Measurements from ENCODE around the gene CTCFL.

The CTCFL gene

DNA sequence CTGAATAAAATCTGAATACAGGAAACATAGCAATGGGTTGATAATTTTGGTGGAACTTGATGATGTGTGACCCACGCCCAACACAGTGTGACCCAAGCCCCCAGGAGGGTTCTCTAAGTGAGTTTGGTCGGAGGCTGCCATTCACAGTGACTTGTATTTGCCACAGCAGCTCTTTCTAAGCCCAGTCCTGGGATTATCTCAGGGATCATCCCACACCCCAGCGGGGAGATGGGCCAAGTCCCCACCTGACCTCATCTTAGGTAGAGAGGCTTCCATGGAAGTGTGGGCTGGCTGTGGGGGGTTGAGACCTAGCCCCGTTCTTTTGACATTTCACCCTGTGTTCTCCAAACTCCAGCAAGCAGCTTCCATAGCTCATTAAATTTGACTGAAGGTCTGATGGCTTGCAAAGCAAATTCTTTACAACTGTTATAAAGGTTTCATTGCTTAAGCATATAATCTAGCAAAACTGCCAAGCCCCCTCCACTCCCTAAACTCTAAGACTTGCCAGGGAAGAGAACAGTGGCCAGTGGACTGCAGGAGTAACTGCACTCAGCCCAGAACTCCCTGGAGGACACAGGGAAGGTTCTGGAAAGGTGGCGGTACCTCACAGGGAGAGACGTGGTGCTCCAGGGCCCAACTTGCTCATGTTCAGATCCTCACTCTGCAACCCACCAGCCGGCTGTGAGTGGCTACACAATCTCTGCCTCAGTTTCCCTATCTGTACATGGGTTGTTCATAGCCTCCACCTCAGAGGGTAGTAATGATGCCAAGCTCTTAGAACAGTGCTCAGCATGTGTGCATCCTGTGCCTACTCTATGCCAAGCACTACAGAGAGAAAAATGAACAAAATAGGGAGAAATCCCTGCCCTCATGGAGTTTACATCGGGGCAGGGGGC lies 35.0 kb upstream of the CTCFL start:
- no peak for DNase-seq

GRCh38 chr20:57559289-57559634 lies 34.3 kb upstream of the CTCFL start:
- DNase-seq = no peak

- no peak for DNase-seq
Measured at GRCh38 chr20:57558614-57559288, 33.8 kb upstream of the CTCFL start.

DNA sequence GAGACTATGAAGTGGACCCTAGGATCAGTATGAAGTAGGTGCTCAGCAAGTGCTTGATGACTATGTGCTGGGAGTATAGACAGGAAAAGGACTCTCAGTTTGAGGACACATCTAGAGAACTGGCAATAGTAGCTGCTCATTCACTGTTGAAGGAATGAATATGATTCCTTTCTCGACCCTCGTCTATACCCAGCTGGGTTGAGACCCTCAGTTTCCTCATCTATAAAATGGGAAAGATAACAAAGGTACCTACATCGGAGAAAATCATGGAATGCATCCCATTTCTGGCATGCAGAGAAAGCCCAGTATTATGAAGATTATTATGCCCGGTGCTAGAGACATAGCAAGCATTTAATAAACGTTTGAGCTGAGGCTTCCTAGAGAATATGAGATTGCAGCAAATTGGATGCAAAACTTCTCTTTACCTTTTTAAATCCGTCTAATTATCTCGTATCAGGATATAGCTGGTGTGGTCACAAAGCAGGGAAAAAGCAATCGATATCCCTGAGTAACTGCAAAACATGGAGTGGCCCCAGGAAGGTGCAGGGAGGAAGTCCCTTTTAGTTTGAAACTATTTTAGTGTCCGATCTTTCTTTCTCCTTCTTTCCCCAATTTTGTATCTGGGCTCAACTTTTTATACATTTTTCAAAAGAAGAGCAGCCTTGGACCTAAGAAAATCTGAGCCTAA lies 33.1 kb upstream of the CTCFL start:
- no peak for DNase-seq

DNA sequence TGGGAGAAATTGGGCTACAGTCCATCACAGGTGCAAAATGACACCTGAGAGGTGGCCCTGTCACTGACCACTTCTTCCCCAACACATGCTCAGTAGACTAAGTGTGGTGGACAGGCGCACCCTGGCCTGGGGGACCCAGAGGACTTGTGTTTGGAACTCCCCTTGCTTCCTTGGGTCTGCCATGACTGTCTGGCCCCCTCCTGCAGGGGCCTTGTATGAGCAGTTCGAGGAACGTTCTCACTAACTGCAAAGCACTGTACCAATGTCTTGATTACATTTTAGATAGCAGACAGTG lies 32.0 kb upstream of the CTCFL start:
- no peak for DNase-seq

GRCh38 chr20:57555457-57556184 lies 30.7 kb upstream of the CTCFL start:
- no peak for DNase-seq

GRCh38 chr20:57553376-57554018 lies 28.6 kb upstream of the CTCFL start:
- no peak for DNase-seq

DNA sequence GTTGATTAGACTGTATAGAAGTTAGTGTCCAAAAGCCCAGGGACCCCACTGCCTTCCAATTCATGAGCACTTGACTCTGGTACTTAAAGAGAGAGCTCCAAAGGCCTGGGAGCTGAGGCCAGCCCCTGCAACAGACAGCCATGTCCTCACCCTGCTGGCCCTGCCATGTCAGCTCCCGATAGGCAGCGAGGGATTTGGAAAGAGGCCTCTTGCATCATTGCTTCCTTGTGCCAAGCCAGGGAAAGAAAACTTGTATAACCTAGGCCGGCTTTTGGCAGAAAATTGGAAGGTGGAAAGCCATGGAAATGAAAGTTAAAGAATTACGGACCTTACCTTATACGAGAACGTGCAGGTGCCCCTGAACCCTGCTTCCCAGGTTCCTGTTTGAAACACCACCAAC lies 27.5 kb upstream of the CTCFL start:
- DNase-seq = no peak

GRCh38 chr20:57548177-57549058 lies 23.5 kb upstream of the CTCFL start:
- no peak for DNase-seq

- DNase-seq = no peak
Measured at GRCh38 chr20:57546956-57547649, 22.2 kb upstream of the CTCFL start.

- DNase-seq = no peak
Measured at GRCh38 chr20:57545927-57546662, 21.2 kb upstream of the CTCFL start.

DNA sequence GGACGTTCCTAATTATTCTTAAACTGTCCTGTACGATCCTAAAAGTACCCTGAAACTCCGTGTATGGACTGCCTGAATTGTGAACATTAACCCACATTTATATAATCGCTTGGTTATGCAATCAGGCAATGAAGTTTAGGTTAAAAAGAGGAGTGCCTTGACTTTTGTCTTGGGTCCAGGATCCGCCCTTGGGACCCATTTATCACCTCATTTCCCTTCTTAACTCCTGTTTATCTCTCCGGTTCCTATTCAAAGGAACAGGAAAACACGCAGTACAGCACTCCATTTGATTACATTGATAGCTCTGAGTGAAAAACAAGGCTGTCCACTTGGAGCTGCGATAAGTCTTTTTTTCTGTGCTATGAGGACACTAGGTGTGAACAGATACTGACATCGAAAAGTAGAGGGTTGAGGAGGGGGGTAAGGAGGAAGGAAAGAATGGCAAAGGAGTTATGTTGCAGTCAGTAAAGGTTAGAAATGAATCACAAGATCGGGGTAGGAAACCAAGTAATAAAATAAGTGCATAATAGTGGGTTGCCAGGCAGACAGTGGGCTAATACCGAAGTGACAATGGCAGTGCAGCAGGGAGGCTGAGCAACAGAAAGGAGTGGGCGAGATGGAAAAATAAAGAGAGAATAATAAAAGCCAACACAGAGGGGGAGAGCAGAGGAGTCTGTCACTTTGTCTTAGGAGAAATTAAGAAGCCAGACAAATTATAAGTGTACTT lies 20.1 kb upstream of the CTCFL start:
- no peak for DNase-seq

DNA sequence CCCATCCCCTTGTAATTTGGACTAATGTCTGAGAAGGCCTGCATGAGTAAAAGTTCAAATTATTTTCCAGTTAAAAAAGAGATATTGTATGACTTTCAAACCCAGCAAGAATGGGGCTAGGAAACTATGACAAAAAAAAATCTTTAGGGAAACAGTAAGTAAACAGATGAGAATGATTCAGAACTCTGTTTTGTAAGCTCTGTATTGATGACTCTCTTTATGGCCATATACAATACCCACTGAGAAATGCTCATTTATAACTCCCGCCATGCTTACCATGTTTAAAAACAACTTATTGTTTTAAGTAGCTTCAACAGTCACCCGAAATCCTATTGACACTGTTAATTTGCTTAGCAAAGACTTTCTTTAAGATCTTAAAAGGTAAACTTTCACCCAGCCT lies 18.8 kb upstream of the CTCFL start:
- DNase-seq = no peak

DNA sequence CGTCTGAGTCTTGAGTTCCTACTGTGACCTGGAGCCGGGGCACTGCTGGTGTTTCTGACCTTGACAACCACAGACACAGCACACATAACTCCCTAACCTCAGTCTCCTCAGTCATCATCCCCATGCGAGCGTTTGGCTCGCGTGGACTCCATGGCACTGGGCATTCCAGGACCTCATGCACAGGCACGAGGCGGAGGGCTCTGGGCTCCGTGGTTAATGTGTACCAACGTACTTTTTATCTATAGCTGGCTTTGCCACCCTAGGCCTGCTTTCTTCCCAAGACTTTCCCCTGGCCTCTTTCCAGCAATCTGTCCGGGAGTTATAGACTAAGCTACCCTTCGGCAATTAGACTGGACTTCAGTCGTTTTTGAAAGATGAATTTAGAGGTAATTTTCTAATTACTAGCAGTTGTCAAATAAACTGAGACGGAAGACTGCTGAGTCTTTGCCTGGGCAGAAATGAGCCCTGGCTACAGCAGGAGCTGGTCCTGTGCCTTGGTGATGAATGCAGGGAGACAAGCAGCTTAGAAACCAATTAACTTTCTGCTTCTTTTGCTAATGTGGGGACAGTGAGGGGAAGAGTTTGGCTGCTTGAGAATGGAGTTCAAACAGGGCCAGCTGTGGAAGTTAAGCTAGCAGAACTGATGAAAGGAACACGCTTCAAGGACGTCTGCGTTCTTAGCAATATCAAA lies 16.1 kb upstream of the CTCFL start:
- DNase-seq = no peak

GRCh38 chr20:57539889-57540288 lies 14.9 kb upstream of the CTCFL start:
- DNase-seq = no peak

DNA sequence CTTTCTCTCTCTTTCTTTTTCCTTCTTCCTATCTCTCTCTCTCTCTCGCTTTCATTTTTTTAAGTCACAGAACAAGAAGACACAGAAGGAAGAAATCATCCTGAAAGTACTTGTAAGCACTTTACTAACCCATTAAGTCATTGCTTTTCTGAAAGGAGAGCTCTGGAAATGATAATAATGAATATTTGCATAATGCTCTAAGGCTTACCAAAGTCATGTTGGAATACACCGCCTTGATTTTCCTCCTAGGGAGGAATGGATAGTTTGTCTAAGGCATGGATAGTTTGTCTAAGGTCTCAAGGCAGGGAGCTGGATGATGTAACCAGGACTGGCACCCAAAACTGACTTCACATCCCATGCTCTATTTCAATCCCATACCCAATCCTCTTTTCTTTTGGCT lies 12.9 kb upstream of the CTCFL start:
- DNase-seq = no peak

- no peak for DNase-seq
Measured at GRCh38 chr20:57536771-57537724, 12.1 kb upstream of the CTCFL start.

- no peak for DNase-seq
Measured at GRCh38 chr20:57536120-57536708, 11.3 kb upstream of the CTCFL start.

All from NCI-H2107 (cell line).